Chondrocyte (in vitro differentiated cells): ENCODE data around the gene SLC10A7. TPM values are rescaled to one million over a fixed set of nuclear protein-coding genes. Genes with fewer than 3 reads are reported as not detected.

Experiments
- DNase-seq: peaks from one replicate; pipeline ENCODE4 v3.0.0; 2021; ENCODE audit warnings: mixed read lengths, low spot score
- H3K27ac Mint-ChIP-seq: one replicate; pipeline ENCODE4 v1.8.0; 2021; ENCODE audit warnings: mild to moderate bottlenecking, moderate library complexity, mixed read lengths; ENCODE audit not compliant: unreplicated experiment
- H3K27me3 Mint-ChIP-seq: 2 replicates; pipeline ENCODE4 v1.8.0; 2021; ENCODE audit warnings: low read depth, mixed read lengths
- H3K36me3 Mint-ChIP-seq: 2 replicates; pipeline ENCODE4 v1.8.0; 2021; ENCODE audit warnings: low read depth, mixed read lengths
- H3K4me1 Mint-ChIP-seq: 2 replicates; pipeline ENCODE4 v1.8.0; 2021; ENCODE audit warnings: low read depth, mild to moderate bottlenecking, mixed read lengths
- H3K4me3 Mint-ChIP-seq: one replicate; pipeline ENCODE4 v1.8.0; 2021; ENCODE audit warnings: mild to moderate bottlenecking, moderate library complexity, mixed read lengths; ENCODE audit not compliant: unreplicated experiment
- H3K9me3 Mint-ChIP-seq: 2 replicates; pipeline ENCODE4 v1.8.0; 2021; ENCODE audit warnings: low read depth, mixed read lengths
- CTCF ChIP-seq: fragments of 200-600 bp; sonication (generic); IDR thresholded peaks from 2 replicates; pipeline ENCODE4 v1.5.0; 2021; ENCODE audit warnings: antibody characterized with exemption, mild to moderate bottlenecking, moderate library complexity
- total RNA-seq: library from RNA; stranded (reverse); gene quantifications from 3 replicates; pipeline ENCODE4 v1.2.1, GENCODE V29; 2021

The SLC10A7 gene
- total RNA-seq, 1 donor from 2014 or later = 7.6 TPM

- peaks cover 4% of the 10 kb centered on the region for H3K9me3 Mint-ChIP-seq
- no peaks in the 10 kb centered on the region for H3K27me3 Mint-ChIP-seq
- H3K4me1 Mint-ChIP-seq = peaks cover 15% of the 10 kb centered on the region
- no peak for DNase-seq
- peaks cover 6% of the 10 kb centered on the region for H3K36me3 Mint-ChIP-seq
- no peak overlapping the region for H3K27ac Mint-ChIP-seq
- TF ChIP-seq CTCF = no peak
- H3K4me3 Mint-ChIP-seq = no peak overlapping the region
Measured at GRCh38 chr4:146477054-146477453, 44.7 kb downstream of the SLC10A7 start.

- Mint-ChIP-seq H3K27me3 (no peaks in the 10 kb centered on the region), H3K36me3 (peaks cover 4% of the 10 kb centered on the region), H3K9me3 (no peaks in the 10 kb centered on the region), H3K4me3 (no peak overlapping the region), H3K4me1 (peaks cover 8% of the 10 kb centered on the region), H3K27ac (no peak overlapping the region)
- no peak for DNase-seq
- no peak for TF ChIP-seq CTCF
Measured at GRCh38 chr4:146472404-146472803, 49.3 kb downstream of the SLC10A7 start.

- H3K4me1 Mint-ChIP-seq = peaks cover 8% of the 10 kb centered on the region
- H3K27ac Mint-ChIP-seq = no peak overlapping the region
- DNase-seq = no peak
- no peaks in the 10 kb centered on the region for H3K27me3 Mint-ChIP-seq
- no peaks in the 10 kb centered on the region for H3K9me3 Mint-ChIP-seq
- TF ChIP-seq CTCF = no peak
- H3K36me3 Mint-ChIP-seq = peaks cover 1% of the 10 kb centered on the region
- H3K4me3 Mint-ChIP-seq = no peak overlapping the region
Measured at GRCh38 chr4:146470604-146471003, 51.1 kb downstream of the SLC10A7 start.

- H3K4me1 Mint-ChIP-seq = peaks cover 9% of the 10 kb centered on the region
- no peak overlapping the region for H3K4me3 Mint-ChIP-seq
- peaks cover 1% of the 10 kb centered on the region for H3K36me3 Mint-ChIP-seq
- no peaks in the 10 kb centered on the region for H3K27me3 Mint-ChIP-seq
- TF ChIP-seq CTCF = no peak
- no peak overlapping the region for H3K27ac Mint-ChIP-seq
- H3K9me3 Mint-ChIP-seq = no peaks in the 10 kb centered on the region
- no peak for DNase-seq
Measured at GRCh38 chr4:146469022-146469421, 52.7 kb downstream of the SLC10A7 start.

GRCh38 chr4:146465628-146466027 is 56.1 kb downstream of the SLC10A7 start:
- H3K4me3 Mint-ChIP-seq = no peak overlapping the region
- H3K27ac Mint-ChIP-seq = no peak overlapping the region
- H3K36me3 Mint-ChIP-seq = peaks cover 1% of the 10 kb centered on the region
- DNase-seq = no peak
- H3K27me3 Mint-ChIP-seq = no peaks in the 10 kb centered on the region
- no peak for TF ChIP-seq CTCF
- H3K4me1 Mint-ChIP-seq = peaks cover 9% of the 10 kb centered on the region
- no peaks in the 10 kb centered on the region for H3K9me3 Mint-ChIP-seq
